Activated CD8-positive, alpha-beta T cell treated with anti-CD3 and anti-CD28 coated beads for 36 hours (primary cell): ENCODE data around the gene FCHSD2. TPM values are rescaled to one million over a fixed set of nuclear protein-coding genes. Genes with fewer than 3 reads are reported as not detected.
"Not testable (repeated sequence)": the region's sequence is repeated elsewhere in the genome, so short reads cannot be mapped to it uniquely, and the experiment has no call there.

Experiments
- ATAC-seq: fragments of 200-7000 bp; cut with Tn5 transposase; one replicate; pipeline ENCODE4 v1.10.0; 2021; ENCODE audit warnings: mild to moderate bottlenecking, moderate library complexity
- CTCF ChIA-PET: fragments of 350-600 bp; sonication (Branson Sonifier 250); formaldehyde crosslinking; loops from one replicate; lab custom pipeline; 2021; ENCODE audit warnings: antibody characterized with exemption; lab: Charles Lee
- POLR2A ChIA-PET: fragments of 350-600 bp; sonication (Branson Sonifier 250); formaldehyde crosslinking; loops from one replicate; lab custom pipeline; 2021; ENCODE audit warnings: antibody characterized with exemption; lab: Charles Lee
- DNase-seq: peaks from one replicate; pipeline ENCODE4 v3.0.0-alpha.2; 2020
- H3K27ac Mint-ChIP-seq: one replicate; pipeline ENCODE4 v1.8.0; 2021; ENCODE audit warnings: mild to moderate bottlenecking, mixed read lengths
- H3K27me3 Mint-ChIP-seq: one replicate; pipeline ENCODE4 v1.8.0; 2021; ENCODE audit warnings: mixed read lengths
- H3K36me3 Mint-ChIP-seq: one replicate; pipeline ENCODE4 v1.8.0; 2021; ENCODE audit warnings: low read depth, mixed read lengths
- H3K4me1 Mint-ChIP-seq: one replicate; pipeline ENCODE4 v1.8.0; 2021; ENCODE audit warnings: low read depth, mixed read lengths
- H3K4me3 Mint-ChIP-seq: one replicate; pipeline ENCODE4 v1.8.0; 2021; ENCODE audit warnings: mild to moderate bottlenecking, moderate library complexity, mixed read lengths
- H3K9me3 Mint-ChIP-seq: one replicate; pipeline ENCODE4 v1.8.0; 2021; ENCODE audit warnings: mixed read lengths
- intact Hi-C: fragments of 100-400 bp; cut with micrococcal nuclease; formaldehyde crosslinking; loops from one replicate; pipeline ENCODE4 v1.10.0; 2022
- total RNA-seq, 2 experiments: library from RNA; stranded (reverse); gene quantifications; one replicate each; pipeline ENCODE4 v1.2.3, GENCODE V29; 2021
- TF ChIP-seq, protein P1 (sequence below): fragments of 200-600 bp; IDR thresholded peaks from one replicate; pipeline ENCODE4 v1.8.0; 2022; ENCODE audit warnings: antibody characterized with exemption, mild to moderate bottlenecking

The FCHSD2 gene
- total RNA-seq, 2 experiments from 2014 or later: 23.6 to 24.8 TPM

DNA sequence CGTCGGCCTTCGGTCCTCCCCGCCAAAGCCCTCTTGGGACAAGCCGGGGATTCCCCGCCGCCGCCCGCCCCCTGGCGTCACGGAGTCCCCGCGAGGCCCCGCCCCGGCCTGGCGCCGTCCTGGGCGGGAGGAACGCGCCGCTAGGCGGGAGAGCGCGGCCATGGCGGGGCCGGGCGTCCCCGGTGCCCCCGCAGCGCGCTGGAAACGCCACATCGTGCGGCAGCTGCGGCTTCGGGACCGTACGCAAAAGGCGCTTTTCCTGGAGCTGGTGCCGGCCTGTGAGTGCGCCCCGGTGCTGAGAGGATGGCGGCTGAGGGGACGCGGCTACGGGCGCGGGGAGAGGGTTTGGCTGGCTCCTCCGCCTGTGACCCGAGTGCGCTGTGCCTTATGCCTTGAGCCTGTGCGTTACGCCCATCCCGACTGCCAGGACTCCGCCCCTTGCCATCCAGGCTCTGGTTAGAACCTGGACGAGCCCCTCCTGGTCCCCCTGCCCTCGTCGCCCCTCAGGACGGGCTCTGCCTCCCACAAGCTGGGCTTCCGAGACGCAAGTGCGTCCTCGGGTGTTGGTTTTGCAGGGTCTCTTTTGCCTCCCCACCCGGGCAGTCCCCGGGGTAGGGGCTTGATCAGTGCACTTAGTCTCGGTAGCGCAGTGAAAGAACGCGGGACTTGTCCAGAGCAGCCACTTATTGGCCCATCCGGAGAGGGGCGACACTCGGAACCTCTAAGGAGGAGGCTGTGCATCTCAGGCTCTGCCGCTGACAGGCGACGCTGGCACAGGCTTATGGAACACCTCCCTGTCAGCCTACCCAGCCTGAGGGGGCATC, 327.6 kb downstream of the FCHSD2 start, which contains the start of gene ATG16L2:
Gene ATG16L2 (plus strand): TSS at position 126 of the 824 bp plus-strand sequence. CDS start 35 bp downstream, at position 161.
- TF ChIP-seq, protein P1, sequence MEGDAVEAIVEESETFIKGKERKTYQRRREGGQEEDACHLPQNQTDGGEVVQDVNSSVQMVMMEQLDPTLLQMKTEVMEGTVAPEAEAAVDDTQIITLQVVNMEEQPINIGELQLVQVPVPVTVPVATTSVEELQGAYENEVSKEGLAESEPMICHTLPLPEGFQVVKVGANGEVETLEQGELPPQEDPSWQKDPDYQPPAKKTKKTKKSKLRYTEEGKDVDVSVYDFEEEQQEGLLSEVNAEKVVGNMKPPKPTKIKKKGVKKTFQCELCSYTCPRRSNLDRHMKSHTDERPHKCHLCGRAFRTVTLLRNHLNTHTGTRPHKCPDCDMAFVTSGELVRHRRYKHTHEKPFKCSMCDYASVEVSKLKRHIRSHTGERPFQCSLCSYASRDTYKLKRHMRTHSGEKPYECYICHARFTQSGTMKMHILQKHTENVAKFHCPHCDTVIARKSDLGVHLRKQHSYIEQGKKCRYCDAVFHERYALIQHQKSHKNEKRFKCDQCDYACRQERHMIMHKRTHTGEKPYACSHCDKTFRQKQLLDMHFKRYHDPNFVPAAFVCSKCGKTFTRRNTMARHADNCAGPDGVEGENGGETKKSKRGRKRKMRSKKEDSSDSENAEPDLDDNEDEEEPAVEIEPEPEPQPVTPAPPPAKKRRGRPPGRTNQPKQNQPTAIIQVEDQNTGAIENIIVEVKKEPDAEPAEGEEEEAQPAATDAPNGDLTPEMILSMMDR: peak; percentile 5
- Mint-ChIP-seq H3K4me1 (peaks cover 28% of the 10 kb centered on the region), H3K27me3 (no peaks in the 10 kb centered on the region), H3K36me3 (peaks cover 54% of the 10 kb centered on the region), H3K4me3 (peak within 1 kb of the TSS; percentile 97), H3K9me3 (no peaks in the 10 kb centered on the region), H3K27ac (peak within 1 kb of the TSS; percentile 98)
- DNase-seq (peak; percentile 89), ATAC-seq (peak; percentile 68)
- intact Hi-C loops: no loop called here
- ChIA-PET POLR2A (interaction anchor here (0.9 to 5.5 kb wide), 10 partner anchors 12 to 330 kb away, joined by 3 to 43 read pairs (median 3); partner anchors contain the start of genes FCHSD2 and STARD10), CTCF (interaction anchor here (1.3 to 6.5 kb wide), 5 partner anchors 14 to 328 kb away, joined by 5 to 74 read pairs (median 9); partner anchors contain the start of genes FCHSD2 and STARD10)

DNA sequence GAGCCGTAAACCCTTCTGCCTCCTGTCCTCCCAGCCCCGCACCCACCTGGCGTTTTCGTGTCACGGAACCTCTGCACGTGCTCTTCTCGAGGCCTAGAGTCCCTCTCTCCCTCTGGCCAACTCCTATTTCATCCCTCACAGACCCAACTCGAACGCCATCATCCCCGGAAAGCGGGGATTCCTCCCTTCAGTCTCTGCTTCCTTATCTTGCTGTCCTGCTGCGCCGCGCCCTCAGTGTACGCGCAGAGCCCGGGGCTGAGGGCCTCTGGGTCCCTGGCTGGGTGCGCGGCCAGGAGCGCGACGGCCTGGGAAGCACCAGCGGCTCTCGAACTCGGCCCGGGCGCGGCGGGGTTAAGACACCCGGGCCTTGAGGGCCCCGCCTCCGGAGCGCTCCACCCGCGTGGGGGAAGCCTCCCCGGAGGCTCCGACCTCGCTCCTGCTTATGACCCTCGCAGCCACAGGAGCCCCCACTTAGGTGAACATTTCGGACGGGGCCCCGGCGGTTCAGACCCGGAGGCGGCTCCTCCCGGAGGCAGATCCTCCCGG, 328.3 kb downstream of the FCHSD2 start:
- no peaks in the 10 kb centered on the region for H3K9me3 Mint-ChIP-seq
- TF ChIP-seq, protein P1: no peak
- no peaks in the 10 kb centered on the region for H3K27me3 Mint-ChIP-seq
- DNase-seq (peak; percentile 85), ATAC-seq (peak; percentile 60)
- POLR2A ChIA-PET: interaction anchor here (0.6 to 5.5 kb wide), 16 partner anchors 8 to 365 kb away, joined by 3 to 43 read pairs (median 5); partner anchors contain the start of genes FCHSD2 and STARD10
- CTCF ChIA-PET: interaction anchor here (0.6 to 6.5 kb wide), 17 partner anchors 15 to 367 kb away, joined by 3 to 74 read pairs (median 5); partner anchors contain the start of gene STARD10
- H3K4me1 Mint-ChIP-seq: peaks cover 28% of the 10 kb centered on the region
- H3K36me3 Mint-ChIP-seq: peaks cover 53% of the 10 kb centered on the region
- peak overlapping the region; percentile 96 for H3K4me3 Mint-ChIP-seq
- H3K27ac Mint-ChIP-seq: peak overlapping the region; percentile 98
- intact Hi-C loops: no loop called here

DNA sequence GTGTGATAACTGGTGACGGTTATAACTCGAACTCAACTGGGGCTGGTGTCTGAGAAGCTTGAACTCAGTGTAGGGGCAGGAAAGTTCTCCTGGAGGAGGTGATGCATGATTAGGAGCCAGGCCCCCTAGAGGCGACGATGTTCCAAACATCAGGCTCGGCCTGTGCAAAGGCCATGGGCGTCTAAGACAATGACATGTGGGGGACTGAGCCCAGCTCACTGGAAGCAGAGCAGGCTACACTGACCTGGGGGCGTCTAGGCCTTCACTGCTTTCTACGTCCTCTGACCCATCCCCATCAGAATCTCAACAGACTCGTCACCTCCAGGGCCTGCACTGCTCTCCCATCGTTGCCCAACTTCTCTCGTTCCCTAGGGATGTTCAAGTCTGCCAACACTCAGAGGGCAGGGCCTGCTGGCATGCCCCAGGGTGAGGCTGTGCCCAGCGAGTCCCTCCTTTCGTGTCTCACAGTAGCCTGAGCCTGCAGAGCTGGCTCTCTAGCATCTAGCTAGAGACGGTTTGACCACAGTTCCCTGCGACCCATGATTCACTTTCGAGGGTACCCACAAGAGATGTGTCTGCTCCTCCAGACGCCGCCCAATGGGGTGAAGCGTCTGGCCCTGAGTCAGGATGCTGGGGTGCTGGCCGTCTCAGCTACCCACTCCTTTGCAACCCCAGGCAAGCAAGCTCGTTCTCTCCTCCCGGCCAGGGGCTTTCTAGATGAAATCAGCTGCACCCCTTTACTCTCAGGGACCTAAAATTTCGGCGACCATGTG, 329.0 kb downstream of the FCHSD2 start:
- ChIA-PET CTCF (interaction anchor here (0.6 to 6.5 kb wide), 20 partner anchors 15 to 575 kb away, joined by 3 to 74 read pairs (median 4); partner anchors contain the start of gene STARD10), POLR2A (interaction anchor here (0.6 to 5.5 kb wide), 22 partner anchors 9 to 365 kb away, joined by 3 to 43 read pairs (median 4); partner anchors contain the start of genes FCHSD2 and STARD10)
- peak overlapping the region; percentile 98 for H3K27ac Mint-ChIP-seq
- no peaks in the 10 kb centered on the region for H3K9me3 Mint-ChIP-seq
- H3K4me3 Mint-ChIP-seq: peak overlapping the region; percentile 96
- H3K27me3 Mint-ChIP-seq: no peaks in the 10 kb centered on the region
- ATAC-seq (peak; percentile 65), DNase-seq (peak; percentile 93)
- intact Hi-C loops: no loop called here
- TF ChIP-seq, protein P1: peak; percentile 83
- H3K4me1 Mint-ChIP-seq: peaks cover 30% of the 10 kb centered on the region
- peaks cover 54% of the 10 kb centered on the region for H3K36me3 Mint-ChIP-seq

DNA sequence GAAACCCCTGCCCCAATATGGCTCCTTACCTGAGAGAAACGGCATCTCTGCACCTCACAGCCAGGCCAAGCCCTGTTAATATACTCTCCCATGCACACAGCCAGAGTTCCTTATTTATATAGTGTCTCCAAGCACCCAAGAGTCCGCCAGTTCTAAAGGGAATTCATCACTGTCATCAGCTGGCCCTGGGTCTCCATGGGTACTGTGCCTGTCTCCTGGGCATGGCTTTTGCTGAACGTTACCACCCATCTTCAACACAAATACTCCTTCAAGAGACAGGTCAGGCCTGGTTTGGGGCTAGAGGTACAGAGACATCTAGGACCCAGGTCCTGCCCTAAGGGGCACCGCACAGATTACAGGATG, 329.5 kb downstream of the FCHSD2 start:
- POLR2A ChIA-PET: interaction anchor here (0.6 to 5.5 kb wide), 14 partner anchors 9 to 116 kb away, joined by 3 to 43 read pairs (median 5); partner anchors contain the start of gene STARD10
- intact Hi-C loops: no loop called here
- Mint-ChIP-seq H3K4me1 (peaks cover 28% of the 10 kb centered on the region), H3K4me3 (peak overlapping the region; percentile 96), H3K27me3 (no peaks in the 10 kb centered on the region), H3K9me3 (no peaks in the 10 kb centered on the region), H3K36me3 (peaks cover 49% of the 10 kb centered on the region), H3K27ac (peak overlapping the region; percentile 98)
- no peak for ATAC-seq
- CTCF ChIA-PET: interaction anchor here (0.8 to 6.5 kb wide), 13 partner anchors 14 to 366 kb away, joined by 3 to 74 read pairs (median 7); partner anchors contain the start of gene STARD10
- TF ChIP-seq, protein P1: no peak
- DNase-seq: no peak

DNA sequence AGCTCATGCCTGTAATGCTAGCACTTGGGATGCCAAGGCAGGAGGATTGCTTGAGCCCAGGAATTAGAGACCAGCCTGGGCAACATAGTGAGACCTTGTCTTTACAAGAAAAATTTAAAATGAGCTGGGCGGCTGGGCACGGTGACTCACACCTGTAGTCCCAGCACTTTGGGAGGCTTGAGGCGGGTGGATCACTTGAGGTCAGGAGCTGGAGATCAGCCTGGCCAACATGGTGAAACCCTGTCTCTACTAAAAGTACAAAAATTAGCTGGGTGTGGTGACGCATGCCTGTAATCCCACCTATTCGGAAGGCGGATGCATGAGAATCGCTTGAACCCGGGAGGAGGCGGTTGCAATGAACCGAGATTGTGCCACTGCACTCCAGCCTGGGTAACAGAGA, 330.4 kb downstream of the FCHSD2 start:
- H3K27me3 Mint-ChIP-seq, H3K27ac Mint-ChIP-seq, ATAC-seq, H3K9me3 Mint-ChIP-seq, DNase-seq, intact Hi-C loops: not testable (repeated sequence)
- H3K36me3 Mint-ChIP-seq: peaks cover 53% of the 10 kb centered on the region
- H3K4me3 Mint-ChIP-seq: peak overlapping the region; percentile 96
- POLR2A ChIA-PET: interaction anchor here (2.9 to 5.1 kb wide), 2 partner anchors 18 to 88 kb away, joined by 23 to 43 read pairs; partner anchors contain the start of gene STARD10
- CTCF ChIA-PET: interaction anchor here (1.0 to 6.5 kb wide), 5 partner anchors 18 to 366 kb away, joined by 3 to 74 read pairs (median 8); partner anchors contain the start of gene STARD10
- H3K4me1 Mint-ChIP-seq: peaks cover 25% of the 10 kb centered on the region
